GM19193 (cell line): ENCODE results near the gene RPS6KA1.

Experiments
- POLR2A ChIP-seq: IDR thresholded peaks from 4 replicates; pipeline ENCODE4 v1.6.1; 2011; ENCODE audit not compliant: insufficient read depth, insufficient read length; ENCODE audit errors: extremely low read depth

Gene RPS6KA1

DNA sequence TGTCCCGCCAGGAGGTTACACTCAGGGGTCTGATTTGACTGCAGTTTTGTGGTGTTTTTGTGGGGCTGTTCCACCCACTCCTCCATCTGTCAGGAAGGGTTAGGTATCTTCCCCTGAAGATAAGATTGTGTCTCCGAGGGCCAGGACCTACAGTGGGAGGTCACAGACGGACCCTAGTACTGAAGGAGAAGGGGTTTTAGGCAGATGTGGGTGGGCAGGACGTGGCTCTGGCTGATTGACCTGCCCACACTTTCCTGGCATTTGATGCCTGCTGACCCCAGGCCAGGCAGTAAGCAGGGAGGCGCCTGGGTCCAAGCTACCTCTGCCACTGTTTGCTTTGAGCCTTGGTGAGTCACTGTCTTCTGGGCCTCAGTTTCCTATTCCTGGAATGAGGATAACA is 13.9 kb downstream of the RPS6KA1 start:
- no peak for TF ChIP-seq POLR2A

DNA sequence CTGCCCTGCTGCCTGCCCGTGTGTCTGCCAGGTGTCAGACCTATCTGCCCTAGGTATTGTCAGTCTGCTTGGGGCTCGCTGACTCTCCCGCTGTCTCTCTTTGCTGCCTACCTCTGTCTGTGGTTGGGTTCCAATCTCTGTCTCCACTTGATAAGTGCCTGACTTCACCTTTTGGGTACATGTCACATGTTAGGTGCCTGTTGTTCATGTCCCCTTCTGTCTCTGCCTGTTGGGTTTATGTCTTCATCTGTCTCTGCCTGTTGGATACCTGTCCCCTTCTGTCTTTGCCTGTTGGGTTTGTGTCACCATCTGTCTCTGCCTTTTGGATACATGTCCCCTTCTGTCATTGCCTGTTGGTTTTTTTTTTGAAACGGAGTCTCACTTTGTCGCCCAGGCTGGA is 14.6 kb downstream of the RPS6KA1 start:
- TF ChIP-seq POLR2A, result no peak

GRCh38 chr1:26545969-26546323 is 16.4 kb downstream of the RPS6KA1 start:
- no peak for TF ChIP-seq POLR2A

- no peak for TF ChIP-seq POLR2A
These were observed 16.8 kb downstream of the RPS6KA1 start for GRCh38 chr1:26546375-26546774.

DNA sequence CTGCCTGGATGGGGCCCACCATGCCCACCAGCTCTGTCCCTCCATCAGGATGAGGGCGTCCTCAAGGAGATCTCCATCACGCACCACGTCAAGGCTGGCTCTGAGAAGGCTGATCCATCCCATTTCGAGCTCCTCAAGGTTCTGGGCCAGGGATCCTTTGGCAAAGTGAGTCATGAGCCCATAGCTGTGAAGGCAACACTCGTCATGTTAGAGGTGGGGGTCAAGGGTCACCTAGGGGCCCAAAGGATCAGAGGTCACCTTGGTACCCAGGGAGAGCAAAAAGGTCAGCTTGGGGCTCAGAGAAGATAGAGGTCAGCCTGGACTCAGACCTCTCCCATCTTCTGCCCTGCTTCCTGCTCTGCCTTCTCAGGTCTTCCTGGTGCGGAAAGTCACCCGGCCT is 17.3 kb downstream of the RPS6KA1 start:
- no peak for TF ChIP-seq POLR2A

- TF ChIP-seq POLR2A, result no peak
These were observed 19.3 kb downstream of the RPS6KA1 start for GRCh38 chr1:26548841-26549240.

DNA sequence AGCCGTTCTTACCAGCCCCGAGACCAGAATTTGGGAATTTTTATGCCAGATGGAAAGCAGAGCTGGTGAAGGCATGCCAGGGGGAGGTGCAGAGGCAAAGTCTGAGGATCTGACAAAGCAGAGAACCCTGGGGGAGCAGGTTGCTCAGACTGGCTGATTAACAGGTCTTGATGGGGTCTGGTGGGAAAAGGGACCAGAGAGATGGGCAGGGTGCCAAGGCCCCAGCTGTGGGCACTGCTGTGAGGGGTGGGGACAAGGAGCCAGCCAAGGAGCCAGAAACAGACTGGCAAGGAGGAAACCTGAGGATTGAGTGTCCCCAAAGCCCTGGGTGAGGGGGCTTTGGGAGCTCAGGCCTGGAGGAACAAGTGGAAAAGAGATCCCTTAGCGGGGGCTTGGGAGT is 21.4 kb downstream of the RPS6KA1 start:
- TF ChIP-seq POLR2A, result no peak

- TF ChIP-seq POLR2A, result no peak
These were observed 23.2 kb downstream of the RPS6KA1 start for GRCh38 chr1:26552720-26553119.

DNA sequence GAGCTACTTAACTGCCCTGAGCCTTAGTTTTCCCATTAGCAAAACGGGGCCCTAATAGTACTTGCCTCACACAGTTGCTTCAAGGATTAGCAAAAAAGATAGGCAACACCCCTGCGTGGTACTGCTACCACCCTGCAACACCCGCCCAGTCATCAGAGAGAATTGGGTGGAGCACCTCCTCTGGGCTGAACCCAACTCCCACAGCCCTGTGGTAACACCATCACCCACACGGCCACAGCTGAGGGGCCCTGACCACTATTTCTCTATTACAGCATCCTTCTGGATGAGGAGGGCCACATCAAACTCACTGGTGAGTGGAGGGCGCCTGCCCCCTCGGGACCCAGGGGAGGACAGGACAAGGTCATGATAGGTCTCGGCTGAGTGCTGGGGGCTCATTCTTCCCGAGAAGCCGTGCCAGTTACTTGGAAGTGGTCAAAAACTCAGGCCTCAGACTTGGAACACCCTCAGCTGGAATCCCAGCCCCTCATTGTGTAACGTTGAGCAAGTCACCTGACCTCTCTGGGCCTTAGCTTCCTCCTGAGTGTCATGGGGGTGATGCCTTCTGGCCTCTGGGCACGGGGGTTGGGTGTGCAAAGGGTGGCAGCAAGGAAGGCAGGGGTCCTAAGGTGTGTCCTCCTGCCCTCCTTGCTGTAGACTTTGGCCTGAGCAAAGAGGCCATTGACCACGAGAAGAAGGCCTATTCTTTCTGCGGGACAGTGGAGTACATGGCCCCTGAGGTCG is 24.6 kb downstream of the RPS6KA1 start:
- no peak for TF ChIP-seq POLR2A

GRCh38 chr1:26554781-26555180 is 25.2 kb downstream of the RPS6KA1 start:
- TF ChIP-seq POLR2A, result no peak

DNA sequence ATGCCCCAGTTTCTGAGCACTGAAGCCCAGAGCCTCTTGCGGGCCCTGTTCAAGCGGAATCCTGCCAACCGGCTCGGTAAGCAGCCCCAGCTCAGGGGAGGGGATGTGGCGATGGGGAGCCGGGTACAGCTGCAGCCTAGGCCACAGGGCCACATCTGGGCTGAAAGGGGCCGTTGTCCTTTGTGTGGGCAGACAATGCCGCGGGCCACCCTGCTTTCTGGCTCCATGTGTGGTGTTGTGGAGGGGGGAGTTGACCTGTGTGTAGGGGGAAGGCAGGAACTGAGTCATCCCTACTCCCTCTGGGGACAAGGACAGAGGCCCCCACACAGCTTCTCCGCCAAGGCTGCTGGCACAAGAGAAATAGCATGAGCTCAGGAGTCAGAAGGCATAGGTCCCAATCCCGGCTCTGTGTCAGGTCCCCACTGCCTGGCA is 26.0 kb downstream of the RPS6KA1 start:
- no peak for TF ChIP-seq POLR2A

- no peak for TF ChIP-seq POLR2A
These were observed 26.6 kb downstream of the RPS6KA1 start for GRCh38 chr1:26556111-26556510.

GRCh38 chr1:26557008-26557407 is 27.4 kb downstream of the RPS6KA1 start:
- TF ChIP-seq POLR2A, result no peak

- TF ChIP-seq POLR2A, result no peak
These were observed 29.1 kb downstream of the RPS6KA1 start for GRCh38 chr1:26558685-26559048.

DNA sequence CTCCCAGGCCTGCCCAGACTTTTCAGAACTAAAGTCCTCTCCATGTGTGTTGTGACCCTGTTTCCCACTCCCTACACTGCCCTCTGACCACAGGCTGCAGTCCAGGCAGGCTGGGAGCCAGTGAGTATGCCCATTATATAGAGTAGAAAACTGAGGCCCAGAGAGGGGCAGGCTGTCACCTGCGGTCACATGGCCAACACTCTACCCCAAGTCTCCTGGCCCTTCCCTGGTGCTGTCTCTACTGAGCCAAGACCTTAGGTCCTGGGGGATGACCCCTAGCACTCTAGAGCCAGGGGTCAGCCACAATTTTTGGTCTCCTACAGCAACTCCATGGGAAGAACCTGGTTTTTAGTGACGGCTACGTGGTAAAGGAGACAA is 30.8 kb downstream of the RPS6KA1 start:
- TF ChIP-seq POLR2A, result no peak

DNA sequence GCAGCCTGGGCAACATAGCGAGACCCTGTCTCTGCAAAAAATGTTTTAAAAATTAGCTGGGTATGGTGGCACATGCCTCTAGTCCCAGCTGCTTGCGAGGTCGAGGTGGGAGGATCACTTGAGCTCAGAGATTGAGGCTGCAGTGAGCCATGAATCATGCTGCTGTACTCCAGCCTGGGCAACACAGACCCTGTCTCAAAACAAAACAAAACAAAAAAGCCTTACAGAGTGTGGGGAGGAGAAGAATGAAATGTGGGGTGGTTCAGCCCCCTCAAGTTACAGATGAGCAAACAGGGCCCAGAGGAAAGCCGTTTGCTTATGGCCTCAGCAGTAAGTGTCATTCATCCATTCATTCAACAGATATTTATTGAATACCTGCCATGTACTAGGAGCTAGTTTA is 40.7 kb downstream of the RPS6KA1 start:
- no peak for TF ChIP-seq POLR2A

GRCh38 chr1:26571381-26571780 is 41.8 kb downstream of the RPS6KA1 start:
- no peak for TF ChIP-seq POLR2A
